K562 (cell line): ENCODE measurements around the gene NENF. TPM values are rescaled to one million over a fixed set of nuclear protein-coding genes. Genes with fewer than 3 reads are reported as not detected.

Experiments
- HIVEP1 ChIP-seq: fragments of 250-450 bp; sonication (Bioruptor Pico); IDR thresholded peaks from 2 replicates; pipeline ENCODE4 v1.4.0; 2020; ENCODE audit warnings: mild to moderate bottlenecking
- HNRNPL ChIP-seq: fragments of 200-400 bp; formaldehyde crosslinking; IDR thresholded peaks from 2 replicates; pipeline ENCODE4 v1.6.1; 2017; ENCODE audit warnings: low read depth, mild to moderate bottlenecking, low read length
- MECOM ChIP-seq: fragments of 250-450 bp; sonication (Bioruptor Pico); IDR thresholded peaks from 2 replicates; pipeline ENCODE4 v1.8.0; 2022; ENCODE audit warnings: inconsistent platforms
- MTA2 ChIP-seq: fragments of 450-650 bp; IDR thresholded peaks from 2 replicates; pipeline ENCODE4 v1.6.1; 2016; ENCODE audit warnings: low read depth
- NCOR1 ChIP-seq: fragments of 450-650 bp; IDR thresholded peaks from 2 replicates; pipeline ENCODE4 v1.6.1; 2016; ENCODE audit warnings: mild to moderate bottlenecking, moderate library complexity
- POLR2B ChIP-seq: fragments of 450-650 bp; IDR thresholded peaks from 2 replicates; pipeline ENCODE4 v1.6.1; 2018; ENCODE audit warnings: low read depth; ENCODE audit not compliant: partially characterized antibody
- RFX7 ChIP-seq: fragments of 250-450 bp; sonication (Bioruptor Pico); IDR thresholded peaks from 2 replicates; pipeline ENCODE4 v1.5.1; 2021; ENCODE audit warnings: mild to moderate bottlenecking
- TAF7 ChIP-seq: fragments of 450-650 bp; IDR thresholded peaks from 2 replicates; pipeline ENCODE4 v1.6.1; 2016; ENCODE audit warnings: missing genetic modification characterization, missing compliant biosample characterization
- TEAD2 ChIP-seq: fragments of 450-650 bp; IDR thresholded peaks from 2 replicates; pipeline ENCODE4 v1.6.1; 2016; ENCODE audit warnings: missing genetic modification characterization, control low read depth, missing compliant biosample characterization
- THRAP3 ChIP-seq: fragments of 450-650 bp; IDR thresholded peaks from 2 replicates; pipeline ENCODE4 v1.6.1; 2016; ENCODE audit warnings: mild to moderate bottlenecking, inconsistent platforms, borderline replicate concordance
- WHSC1 ChIP-seq: IDR thresholded peaks from one replicate; pipeline ENCODE4 v1.6.1; 2012; ENCODE audit warnings: low read length, control low read depth, inconsistent platforms
- ZNF239 ChIP-seq: fragments of 250-450 bp; sonication (Bioruptor Pico); IDR thresholded peaks from 2 replicates; pipeline ENCODE4 v1.4.0; 2020; ENCODE audit warnings: mild to moderate bottlenecking
- ZNF592 ChIP-seq: fragments of 450-650 bp; IDR thresholded peaks from 2 replicates; pipeline ENCODE4 v1.6.1; 2017; ENCODE audit warnings: antibody characterized with exemption, mild to moderate bottlenecking
- polyA plus RNA-seq, 8 experiments: library from polyadenylated mRNA; depleted of rRNA in 4 of 8; stranded (reverse) in 5 of 8; unstranded in 3 of 8; fragments of >200 nt; fragmentation: Nextera tagmentation in 2 of 8; fragmentation: Illumina TruSeq in 1 of 8; extraction: Ambion mirVana in 2 of 8; extraction: Trizol in 1 of 8; gene quantifications; 2 replicates each; pipeline versions ENCODE4 v1.2.1 to v1.2.3, GENCODE V29; 2011 to 2014; ENCODE audit warnings: inconsistent platforms in 1 of 8, missing spikeins in 1 of 8
- total RNA-seq, 7 experiments: library from RNA; depleted of rRNA in 6 of 7; stranded (reverse); fragments of >200 nt in 6 of 7; fragmentation: Illumina TruSeq in 2 of 7; extraction: Trizol in 2 of 7; gene quantifications; 2 replicates each; pipeline versions ENCODE4 v1.2.1 to v1.2.3, GENCODE V29; 2011 to 2021; ENCODE audit warnings: low replicate concordance in 1 of 7
- TF ChIP-seq, protein P1 (sequence below): fragments of 200-800 bp; sonication (Bioruptor generic); IDR thresholded peaks from 2 replicates; pipeline ENCODE4 v1.6.1; 2016; ENCODE audit warnings: missing genetic modification characterization, missing compliant biosample characterization
- TF ChIP-seq, protein P2 (sequence below): sonication (generic); formaldehyde crosslinking; IDR thresholded peaks from 2 replicates; pipeline ENCODE4 v1.8.0; 2022; ENCODE audit warnings: mild to moderate bottlenecking, missing genetic modification reagents

The NENF gene
- total and polyA plus RNA-seq, 9 of the 15 experiments (the other 6 are each of a cell fraction or from before 2014, with no cell fraction given): 6.1 to 100 (median 72.8) TPM

DNA sequence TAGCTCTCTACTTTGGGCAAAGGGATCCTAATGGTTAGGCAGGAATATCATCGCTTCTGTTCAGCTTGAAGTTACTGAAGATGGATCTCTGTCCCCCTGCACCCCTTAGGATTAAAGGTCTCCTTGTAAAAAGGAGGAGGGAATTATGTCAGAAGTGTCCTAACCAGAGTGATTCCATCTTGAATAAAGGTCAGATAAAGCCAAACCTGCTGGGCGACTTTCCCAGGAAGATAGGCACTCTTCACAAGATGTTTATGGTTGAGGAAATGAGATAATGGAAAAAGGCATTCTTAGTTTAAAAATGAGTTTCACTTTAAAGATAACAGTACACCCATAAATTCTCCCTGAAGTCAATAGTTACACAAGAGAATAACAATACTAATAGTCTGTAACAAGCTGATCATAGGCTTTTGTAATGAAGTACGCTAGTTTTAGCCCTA, 1.7 kb upstream of the NENF start (continued):
- TF ChIP-seq, protein P1, sequence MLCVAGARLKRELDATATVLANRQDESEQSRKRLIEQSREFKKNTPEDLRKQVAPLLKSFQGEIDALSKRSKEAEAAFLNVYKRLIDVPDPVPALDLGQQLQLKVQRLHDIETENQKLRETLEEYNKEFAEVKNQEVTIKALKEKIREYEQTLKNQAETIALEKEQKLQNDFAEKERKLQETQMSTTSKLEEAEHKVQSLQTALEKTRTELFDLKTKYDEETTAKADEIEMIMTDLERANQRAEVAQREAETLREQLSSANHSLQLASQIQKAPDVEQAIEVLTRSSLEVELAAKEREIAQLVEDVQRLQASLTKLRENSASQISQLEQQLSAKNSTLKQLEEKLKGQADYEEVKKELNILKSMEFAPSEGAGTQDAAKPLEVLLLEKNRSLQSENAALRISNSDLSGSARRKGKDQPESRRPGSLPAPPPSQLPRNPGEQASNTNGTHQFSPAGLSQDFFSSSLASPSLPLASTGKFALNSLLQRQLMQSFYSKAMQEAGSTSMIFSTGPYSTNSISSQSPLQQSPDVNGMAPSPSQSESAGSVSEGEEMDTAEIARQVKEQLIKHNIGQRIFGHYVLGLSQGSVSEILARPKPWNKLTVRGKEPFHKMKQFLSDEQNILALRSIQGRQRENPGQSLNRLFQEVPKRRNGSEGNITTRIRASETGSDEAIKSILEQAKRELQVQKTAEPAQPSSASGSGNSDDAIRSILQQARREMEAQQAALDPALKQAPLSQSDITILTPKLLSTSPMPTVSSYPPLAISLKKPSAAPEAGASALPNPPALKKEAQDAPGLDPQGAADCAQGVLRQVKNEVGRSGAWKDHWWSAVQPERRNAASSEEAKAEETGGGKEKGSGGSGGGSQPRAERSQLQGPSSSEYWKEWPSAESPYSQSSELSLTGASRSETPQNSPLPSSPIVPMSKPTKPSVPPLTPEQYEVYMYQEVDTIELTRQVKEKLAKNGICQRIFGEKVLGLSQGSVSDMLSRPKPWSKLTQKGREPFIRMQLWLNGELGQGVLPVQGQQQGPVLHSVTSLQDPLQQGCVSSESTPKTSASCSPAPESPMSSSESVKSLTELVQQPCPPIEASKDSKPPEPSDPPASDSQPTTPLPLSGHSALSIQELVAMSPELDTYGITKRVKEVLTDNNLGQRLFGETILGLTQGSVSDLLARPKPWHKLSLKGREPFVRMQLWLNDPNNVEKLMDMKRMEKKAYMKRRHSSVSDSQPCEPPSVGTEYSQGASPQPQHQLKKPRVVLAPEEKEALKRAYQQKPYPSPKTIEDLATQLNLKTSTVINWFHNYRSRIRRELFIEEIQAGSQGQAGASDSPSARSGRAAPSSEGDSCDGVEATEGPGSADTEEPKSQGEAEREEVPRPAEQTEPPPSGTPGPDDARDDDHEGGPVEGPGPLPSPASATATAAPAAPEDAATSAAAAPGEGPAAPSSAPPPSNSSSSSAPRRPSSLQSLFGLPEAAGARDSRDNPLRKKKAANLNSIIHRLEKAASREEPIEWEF: peak; percentile 79; the same call in 1 of the 2 replicates
- TF ChIP-seq HIVEP1 (CRISPR knock-in tag) (peak; percentile 93), NCOR1 (peak; percentile 83), ZNF239 (CRISPR knock-in tag) (peak; percentile 91), MTA2 (peak; percentile 55), HNRNPL (no peak), WHSC1 (no peak), MECOM (CRISPR knock-in tag) (peak; percentile 91), ZNF592 (peak; percentile 98), TEAD2 (tag) (peak; percentile 77; the same call in 1 of the 2 replicates), TAF7 (tag) (peak; percentile 69; the same call in 1 of the 2 replicates), THRAP3 (no peak), RFX7 (peak; percentile 83; the same call in 1 of the 2 replicates), POLR2B (no peak)
- TF ChIP-seq, protein P2, sequence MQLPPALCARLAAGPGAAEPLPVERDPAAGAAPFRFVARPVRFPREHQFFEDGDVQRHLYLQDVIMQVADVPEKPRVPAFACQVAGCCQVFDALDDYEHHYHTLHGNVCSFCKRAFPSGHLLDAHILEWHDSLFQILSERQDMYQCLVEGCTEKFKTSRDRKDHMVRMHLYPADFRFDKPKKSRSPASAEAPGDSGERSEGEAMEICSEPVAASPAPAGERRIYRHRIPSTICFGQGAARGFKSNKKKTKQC (CRISPR knock-in tag): no peak
